ENCODE results near the gene FGGY.

Gene FGGY

GRCh38 chr1:59393211-59394180 is 96.6 kb downstream of the FGGY start:
- H3K9ac ChIP-seq (ENCODE audit: low read depth, low read length) = peak overlapping the region; percentile 42; the same call in 1 of the 2 replicates
- H3K9me3 ChIP-seq (ENCODE audit: insufficient read depth, low read depth, low read length) = no peaks in the 10 kb centered on the region
- H3K4me1 ChIP-seq (ENCODE audit: insufficient read depth, low read length) = peaks cover 20% of the 10 kb centered on the region
- H3K4me3 ChIP-seq (ENCODE audit: low read length) = peak overlapping the region; percentile 55; the same call in 1 of the 2 replicates
- no peak overlapping the region for H3K27ac ChIP-seq (ENCODE audit: low read length)
- no peaks in the 10 kb centered on the region for H3K36me3 ChIP-seq (ENCODE audit: insufficient read depth, low read depth, low read length)
- H3K27me3 ChIP-seq (ENCODE audit: insufficient read depth, low read length) = no peaks in the 10 kb centered on the region

DNA sequence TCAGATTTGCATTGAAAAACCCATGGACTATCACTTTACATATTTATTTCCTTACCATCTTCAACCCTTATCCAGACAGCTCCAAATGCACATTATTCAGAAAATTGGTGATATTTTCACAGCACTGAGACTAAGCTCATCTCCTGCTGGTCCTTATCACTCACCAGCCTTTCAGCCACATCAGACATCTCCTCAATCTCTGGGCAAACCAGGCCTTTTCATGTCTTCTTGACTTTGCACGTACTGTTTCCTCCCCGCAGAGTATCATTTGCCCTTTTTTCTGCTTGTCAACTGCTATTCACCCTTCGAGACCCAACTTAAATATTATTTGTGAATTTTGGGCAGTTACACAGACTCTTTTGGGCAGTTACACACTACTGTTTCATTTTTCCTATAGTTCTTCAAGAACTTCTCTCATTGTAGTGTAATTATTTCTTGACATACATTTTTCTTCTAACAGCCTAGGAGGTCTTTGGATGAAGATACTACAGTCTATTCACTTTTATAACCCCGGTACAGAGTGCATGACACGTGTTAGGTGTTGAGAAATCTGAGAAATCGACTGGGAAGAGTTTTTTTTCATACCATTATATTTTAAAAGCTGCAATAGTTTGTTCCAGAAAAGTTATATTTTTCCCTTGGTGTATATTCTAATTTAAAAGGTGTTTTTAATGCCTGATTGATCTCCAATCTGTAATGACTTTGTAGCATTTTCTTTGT is 98.0 kb downstream of the FGGY start:
- peaks cover 20% of the 10 kb centered on the region for H3K4me1 ChIP-seq (ENCODE audit: insufficient read depth, low read length)
- H3K36me3 ChIP-seq (ENCODE audit: insufficient read depth, low read depth, low read length) = no peaks in the 10 kb centered on the region
- no peaks in the 10 kb centered on the region for H3K27me3 ChIP-seq (ENCODE audit: insufficient read depth, low read length)
- H3K9ac ChIP-seq (ENCODE audit: low read depth, low read length) = no peak overlapping the region
- no peaks in the 10 kb centered on the region for H3K9me3 ChIP-seq (ENCODE audit: insufficient read depth, low read depth, low read length)
- H3K27ac ChIP-seq (ENCODE audit: low read length) = no peak overlapping the region
- no peak overlapping the region for H3K4me3 ChIP-seq (ENCODE audit: low read length)

GRCh38 chr1:59396387-59396786 is 99.5 kb downstream of the FGGY start:
- no peaks in the 10 kb centered on the region for H3K9me3 ChIP-seq (ENCODE audit: insufficient read depth, low read depth, low read length)
- H3K9ac ChIP-seq (ENCODE audit: low read depth, low read length) = no peak overlapping the region
- peaks cover 20% of the 10 kb centered on the region for H3K4me1 ChIP-seq (ENCODE audit: insufficient read depth, low read length)
- H3K4me3 ChIP-seq (ENCODE audit: low read length) = no peak overlapping the region
- H3K27me3 ChIP-seq (ENCODE audit: insufficient read depth, low read length) = no peaks in the 10 kb centered on the region
- no peaks in the 10 kb centered on the region for H3K36me3 ChIP-seq (ENCODE audit: insufficient read depth, low read depth, low read length)
- no peak overlapping the region for H3K27ac ChIP-seq (ENCODE audit: low read length)

GRCh38 chr1:59397139-59397858 is 100.4 kb downstream of the FGGY start:
- no peaks in the 10 kb centered on the region for H3K9me3 ChIP-seq (ENCODE audit: insufficient read depth, low read depth, low read length)
- H3K4me1 ChIP-seq (ENCODE audit: insufficient read depth, low read length) = peaks cover 20% of the 10 kb centered on the region
- no peak overlapping the region for H3K4me3 ChIP-seq (ENCODE audit: low read length)
- no peak overlapping the region for H3K9ac ChIP-seq (ENCODE audit: low read depth, low read length)
- H3K27ac ChIP-seq (ENCODE audit: low read length) = no peak overlapping the region
- H3K27me3 ChIP-seq (ENCODE audit: insufficient read depth, low read length) = no peaks in the 10 kb centered on the region
- H3K36me3 ChIP-seq (ENCODE audit: insufficient read depth, low read depth, low read length) = no peaks in the 10 kb centered on the region

DNA sequence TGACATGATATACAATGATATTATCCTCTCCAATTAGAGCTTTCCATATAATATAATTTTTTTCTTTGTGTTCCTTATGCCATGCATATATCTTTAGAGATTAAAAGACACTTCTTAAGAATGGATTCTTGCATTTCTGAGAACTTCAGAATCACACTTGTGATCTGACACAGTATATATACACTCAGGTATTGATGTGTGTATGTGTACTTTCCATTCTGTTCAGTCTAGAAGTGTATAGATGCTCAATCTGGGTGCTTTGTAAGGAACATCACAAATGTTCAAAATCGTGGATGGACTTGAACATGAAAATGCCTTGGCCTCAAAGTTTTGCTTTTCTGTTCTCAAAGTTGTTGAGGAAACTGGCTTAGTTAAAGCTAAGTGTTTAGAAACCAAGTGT is 102.7 kb downstream of the FGGY start:
- no peak overlapping the region for H3K4me3 ChIP-seq (ENCODE audit: low read length)
- H3K4me1 ChIP-seq (ENCODE audit: insufficient read depth, low read length) = peaks cover 10% of the 10 kb centered on the region; the same call in 1 of the 2 replicates
- H3K27me3 ChIP-seq (ENCODE audit: insufficient read depth, low read length) = no peaks in the 10 kb centered on the region
- H3K36me3 ChIP-seq (ENCODE audit: insufficient read depth, low read depth, low read length) = no peaks in the 10 kb centered on the region
- no peaks in the 10 kb centered on the region for H3K9me3 ChIP-seq (ENCODE audit: insufficient read depth, low read depth, low read length)
- no peak overlapping the region for H3K9ac ChIP-seq (ENCODE audit: low read depth, low read length)
- no peak overlapping the region for H3K27ac ChIP-seq (ENCODE audit: low read length)

DNA sequence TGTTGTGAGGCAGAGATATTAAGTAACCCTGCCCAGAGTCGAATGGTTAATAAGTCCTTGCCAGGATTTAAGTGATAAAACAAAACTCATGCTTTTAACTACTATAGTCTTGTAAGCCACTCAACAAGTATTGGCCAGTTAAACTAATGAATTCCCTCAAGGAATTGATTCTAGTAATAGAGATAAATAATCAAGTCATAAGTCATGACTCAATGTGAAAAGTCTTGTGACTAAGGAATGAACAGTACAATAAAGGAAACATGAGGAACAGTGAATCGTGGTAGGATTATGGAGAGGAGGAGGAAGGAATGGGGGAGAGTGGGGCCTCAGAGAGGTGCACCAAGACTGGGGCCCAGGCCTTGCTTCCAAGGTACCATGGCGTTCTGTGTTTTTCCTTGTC is 104.7 kb downstream of the FGGY start:
- Histone ChIP-seq H3K27ac (ENCODE audit: low read length) (no peak overlapping the region), H3K36me3 (ENCODE audit: insufficient read depth, low read depth, low read length) (no peaks in the 10 kb centered on the region), H3K9ac (ENCODE audit: low read depth, low read length) (no peak overlapping the region), H3K27me3 (ENCODE audit: insufficient read depth, low read length) (no peaks in the 10 kb centered on the region), H3K9me3 (ENCODE audit: insufficient read depth, low read depth, low read length) (no peaks in the 10 kb centered on the region), H3K4me1 (ENCODE audit: insufficient read depth, low read length) (no peaks in the 10 kb centered on the region), H3K4me3 (ENCODE audit: low read length) (no peak overlapping the region)

GRCh38 chr1:59404796-59405195 is 107.9 kb downstream of the FGGY start:
- H3K4me1 ChIP-seq (ENCODE audit: insufficient read depth, low read length) = peaks cover 8% of the 10 kb centered on the region; the same call in 1 of the 2 replicates
- no peak overlapping the region for H3K9ac ChIP-seq (ENCODE audit: low read depth, low read length)
- H3K9me3 ChIP-seq (ENCODE audit: insufficient read depth, low read depth, low read length) = no peaks in the 10 kb centered on the region
- no peak overlapping the region for H3K4me3 ChIP-seq (ENCODE audit: low read length)
- H3K27me3 ChIP-seq (ENCODE audit: insufficient read depth, low read length) = no peaks in the 10 kb centered on the region
- H3K36me3 ChIP-seq (ENCODE audit: insufficient read depth, low read depth, low read length) = no peaks in the 10 kb centered on the region
- no peak overlapping the region for H3K27ac ChIP-seq (ENCODE audit: low read length)

GRCh38 chr1:59406437-59407164 is 109.7 kb downstream of the FGGY start:
- H3K27ac ChIP-seq (ENCODE audit: low read length) = no peak overlapping the region
- H3K4me1 ChIP-seq (ENCODE audit: insufficient read depth, low read length) = peaks cover 8% of the 10 kb centered on the region; the same call in 1 of the 2 replicates

GRCh38 chr1:59408608-59409240 is 111.8 kb downstream of the FGGY start:
- H3K36me3 ChIP-seq (ENCODE audit: insufficient read depth, low read depth, low read length) = no peaks in the 10 kb centered on the region
- H3K4me3 ChIP-seq (ENCODE audit: low read length) = no peak overlapping the region
- H3K27me3 ChIP-seq (ENCODE audit: insufficient read depth, low read length) = no peaks in the 10 kb centered on the region
- H3K9ac ChIP-seq (ENCODE audit: low read depth, low read length) = no peak overlapping the region
- no peaks in the 10 kb centered on the region for H3K9me3 ChIP-seq (ENCODE audit: insufficient read depth, low read depth, low read length)
- no peak overlapping the region for H3K27ac ChIP-seq (ENCODE audit: low read length)
- peaks cover 8% of the 10 kb centered on the region; the same call in 1 of the 2 replicates for H3K4me1 ChIP-seq (ENCODE audit: insufficient read depth, low read length)

More at GRCh38 chr1:59406437-59407164, 109.7 kb downstream of the FGGY start:
- H3K9ac ChIP-seq (ENCODE audit: low read depth, low read length) = no peak overlapping the region
- H3K36me3 ChIP-seq (ENCODE audit: insufficient read depth, low read depth, low read length) = no peaks in the 10 kb centered on the region
- H3K4me3 ChIP-seq (ENCODE audit: low read length) = no peak overlapping the region
- no peaks in the 10 kb centered on the region for H3K9me3 ChIP-seq (ENCODE audit: insufficient read depth, low read depth, low read length)
- no peaks in the 10 kb centered on the region for H3K27me3 ChIP-seq (ENCODE audit: insufficient read depth, low read length)

GRCh38 chr1:59409549-59409948 is 112.7 kb downstream of the FGGY start:
- H3K27ac ChIP-seq (ENCODE audit: low read length) = no peak overlapping the region
- no peaks in the 10 kb centered on the region for H3K9me3 ChIP-seq (ENCODE audit: insufficient read depth, low read depth, low read length)
- peaks cover 8% of the 10 kb centered on the region; the same call in 1 of the 2 replicates for H3K4me1 ChIP-seq (ENCODE audit: insufficient read depth, low read length)
- H3K27me3 ChIP-seq (ENCODE audit: insufficient read depth, low read length) = no peaks in the 10 kb centered on the region
- H3K4me3 ChIP-seq (ENCODE audit: low read length) = no peak overlapping the region
- no peaks in the 10 kb centered on the region for H3K36me3 ChIP-seq (ENCODE audit: insufficient read depth, low read depth, low read length)
- H3K9ac ChIP-seq (ENCODE audit: low read depth, low read length) = no peak overlapping the region

Data from iPS-20b (cell line).